DOHH2 (cell line): ENCODE data around the gene RNASE13.

Experiments used
- H3F3A ChIP-seq: fragments of 200-600 bp; sonication (generic), shearing (Covaris generic); 2 replicates; pipeline ENCODE4 v1.6.0; 2016; ENCODE audit warnings: antibody characterized with exemption, mild to moderate bottlenecking; ENCODE audit not compliant: control insufficient read depth, insufficient read depth
- H3K27ac ChIP-seq: fragments of 200-600 bp; sonication (generic); 2 replicates; pipeline ENCODE4 v1.5.1; 2014; ENCODE audit warnings: low read depth, mild to moderate bottlenecking, low read length, moderate library complexity
- H3K27me3 ChIP-seq: fragments of 200-600 bp; sonication (generic); 2 replicates; pipeline ENCODE4 v1.6.1; 2014; ENCODE audit warnings: mild to moderate bottlenecking, low read length, mixed read lengths; ENCODE audit not compliant: control insufficient read depth
- H3K36me3 ChIP-seq: fragments of 200-600 bp; sonication (generic); 2 replicates; pipeline ENCODE4 v1.6.1; 2014; ENCODE audit warnings: mild to moderate bottlenecking, low read length, moderate library complexity, mixed read lengths; ENCODE audit not compliant: control insufficient read depth
- H3K4me1 ChIP-seq: fragments of 200-600 bp; sonication (generic); 2 replicates; pipeline ENCODE4 v1.6.1; 2014; ENCODE audit warnings: mild to moderate bottlenecking, low read length, mixed read lengths; ENCODE audit not compliant: control insufficient read depth
- H3K4me2 ChIP-seq: fragments of 200-600 bp; sonication (generic); 2 replicates; pipeline ENCODE4 v1.6.0; 2014; ENCODE audit warnings: mild to moderate bottlenecking, low read length, moderate library complexity
- H3K4me3 ChIP-seq: fragments of 200-600 bp; sonication (generic); 2 replicates; pipeline ENCODE4 v1.5.1; 2014; ENCODE audit warnings: mild to moderate bottlenecking, low read length, mixed read lengths
- H3K79me2 ChIP-seq: fragments of 200-600 bp; sonication (generic); 2 replicates; pipeline ENCODE4 v1.6.1; 2014; ENCODE audit warnings: mild to moderate bottlenecking, low read length, mixed read lengths; ENCODE audit not compliant: control insufficient read depth
- H3K9me2 ChIP-seq: fragments of 200-600 bp; sonication (generic); replicated peaks from 2 replicates; pipeline ENCODE4 v1.6.1; 2014; ENCODE audit warnings: mild to moderate bottlenecking, low read length, mixed read lengths; ENCODE audit not compliant: control insufficient read depth
- H3K9me3 ChIP-seq: fragments of 200-600 bp; sonication (generic); 2 replicates; pipeline ENCODE4 v1.6.1; 2014; ENCODE audit warnings: antibody characterized with exemption, low read length, mixed read lengths; ENCODE audit not compliant: control insufficient read depth, insufficient read depth
- H4K20me1 ChIP-seq: fragments of 200-600 bp; sonication (generic); 2 replicates; pipeline ENCODE4 v1.6.0; 2014; ENCODE audit warnings: low read depth, mild to moderate bottlenecking, antibody characterized with exemption, low read length, moderate library complexity; ENCODE audit not compliant: control insufficient read depth, insufficient read depth
- EZH2phosphoT487 ChIP-seq: fragments of 200-600 bp; sonication (generic); IDR thresholded peaks from 2 replicates; pipeline ENCODE4 v1.6.1; 2017; ENCODE audit warnings: borderline replicate concordance, mild to moderate bottlenecking, antibody characterized with exemption, low read length, moderate library complexity, mixed read lengths
- TF ChIP-seq, protein P1 (sequence below): fragments of 200-600 bp; sonication (generic); IDR thresholded peaks from one replicate; pipeline ENCODE4 v1.5.1; 2014; ENCODE audit warnings: antibody characterized with exemption, mild to moderate bottlenecking, low read depth, low read length; ENCODE audit not compliant: poor library complexity, severe bottlenecking

Gene RNASE13

DNA sequence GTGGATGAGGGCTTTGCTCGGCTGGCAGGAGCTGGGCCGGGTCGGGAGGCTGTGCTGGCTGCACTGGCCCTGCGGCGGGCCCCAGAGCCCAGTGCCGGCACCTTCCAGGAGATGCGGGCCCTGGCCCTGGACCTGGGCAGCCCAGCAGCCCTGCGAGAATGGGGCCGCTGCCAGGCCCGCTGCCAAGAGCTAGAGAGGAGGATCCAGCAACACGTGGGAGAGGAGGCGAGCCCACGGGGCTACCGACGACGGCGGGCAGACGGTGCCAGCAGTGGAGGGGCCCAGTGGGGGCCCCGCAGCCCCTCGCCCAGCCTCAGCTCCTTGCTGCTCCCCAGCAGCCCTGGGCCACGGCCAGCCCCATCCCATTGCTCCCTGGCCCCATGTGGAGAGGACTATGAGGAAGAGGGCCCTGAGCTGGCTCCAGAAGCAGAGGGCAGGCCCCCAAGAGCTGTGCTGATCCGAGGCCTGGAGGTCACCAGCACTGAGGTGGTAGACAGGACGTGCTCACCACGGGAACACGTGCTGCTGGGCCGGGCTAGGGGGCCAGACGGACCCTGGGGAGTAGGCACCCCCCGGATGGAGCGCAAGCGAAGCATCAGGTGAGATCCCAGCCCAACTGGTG, 47.0 kb upstream of the RNASE13 start:
- no peaks in the 10 kb centered on the region for H3F3A ChIP-seq
- no peak overlapping the region for H3K27ac ChIP-seq
- no peaks in the 10 kb centered on the region for H4K20me1 ChIP-seq
- peaks cover 3% of the 10 kb centered on the region for H3K27me3 ChIP-seq
- H3K36me3 ChIP-seq = no peaks in the 10 kb centered on the region
- H3K4me1 ChIP-seq = no peaks in the 10 kb centered on the region
- H3K9me3 ChIP-seq = no peaks in the 10 kb centered on the region
- H3K79me2 ChIP-seq = no peaks in the 10 kb centered on the region
- TF ChIP-seq EZH2phosphoT487 = no peak
- TF ChIP-seq, protein P1, sequence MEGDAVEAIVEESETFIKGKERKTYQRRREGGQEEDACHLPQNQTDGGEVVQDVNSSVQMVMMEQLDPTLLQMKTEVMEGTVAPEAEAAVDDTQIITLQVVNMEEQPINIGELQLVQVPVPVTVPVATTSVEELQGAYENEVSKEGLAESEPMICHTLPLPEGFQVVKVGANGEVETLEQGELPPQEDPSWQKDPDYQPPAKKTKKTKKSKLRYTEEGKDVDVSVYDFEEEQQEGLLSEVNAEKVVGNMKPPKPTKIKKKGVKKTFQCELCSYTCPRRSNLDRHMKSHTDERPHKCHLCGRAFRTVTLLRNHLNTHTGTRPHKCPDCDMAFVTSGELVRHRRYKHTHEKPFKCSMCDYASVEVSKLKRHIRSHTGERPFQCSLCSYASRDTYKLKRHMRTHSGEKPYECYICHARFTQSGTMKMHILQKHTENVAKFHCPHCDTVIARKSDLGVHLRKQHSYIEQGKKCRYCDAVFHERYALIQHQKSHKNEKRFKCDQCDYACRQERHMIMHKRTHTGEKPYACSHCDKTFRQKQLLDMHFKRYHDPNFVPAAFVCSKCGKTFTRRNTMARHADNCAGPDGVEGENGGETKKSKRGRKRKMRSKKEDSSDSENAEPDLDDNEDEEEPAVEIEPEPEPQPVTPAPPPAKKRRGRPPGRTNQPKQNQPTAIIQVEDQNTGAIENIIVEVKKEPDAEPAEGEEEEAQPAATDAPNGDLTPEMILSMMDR = no peak
- no peaks in the 10 kb centered on the region for H3K9me2 ChIP-seq
- no peak overlapping the region for H3K4me3 ChIP-seq
- H3K4me2 ChIP-seq = no peak overlapping the region

DNA sequence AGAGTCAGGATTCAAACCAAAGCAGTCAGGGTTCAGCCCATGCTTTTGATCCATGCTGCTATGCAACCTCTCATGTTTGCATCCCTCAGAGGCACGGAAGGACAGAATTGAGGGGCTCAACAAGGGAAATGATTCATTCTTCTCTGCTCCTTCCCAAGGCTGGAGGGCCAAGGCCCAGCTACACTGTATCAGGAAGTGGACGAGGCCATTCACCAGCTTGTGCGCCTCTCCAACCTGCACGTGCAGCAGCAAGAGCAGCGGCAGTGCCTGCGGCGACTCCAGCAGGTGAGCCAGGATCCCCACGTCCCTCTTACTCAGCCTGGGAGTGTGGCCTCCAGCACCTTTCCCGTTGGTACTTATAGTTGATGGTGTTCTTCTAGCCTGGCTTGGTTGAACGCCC, 44.1 kb upstream of the RNASE13 start:
- TF ChIP-seq, protein P1 = no peak
- TF ChIP-seq EZH2phosphoT487 = no peak
- no peaks in the 10 kb centered on the region for H3K9me3 ChIP-seq

DNA sequence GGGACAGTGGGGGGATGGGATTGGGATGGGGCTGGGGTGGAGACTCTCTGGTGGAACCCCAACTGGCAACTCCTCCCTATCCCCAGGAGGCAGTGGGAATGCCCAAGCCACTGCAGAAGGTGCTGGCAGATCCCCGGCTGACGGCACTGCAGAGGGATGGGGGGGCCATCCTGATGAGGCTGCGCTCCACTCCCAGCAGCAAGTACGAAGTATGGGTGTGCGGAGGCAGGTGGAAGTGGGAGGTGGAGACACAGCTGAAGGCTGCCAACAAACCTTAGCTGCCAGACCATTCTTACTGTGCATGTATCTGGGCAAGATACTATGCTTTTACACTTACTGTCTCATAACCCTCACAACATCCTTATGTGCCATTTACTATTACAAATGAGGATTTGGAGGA, 43.7 kb upstream of the RNASE13 start:
- H3K9me3 ChIP-seq = no peaks in the 10 kb centered on the region
- no peaks in the 10 kb centered on the region for H3K36me3 ChIP-seq
- no peaks in the 10 kb centered on the region for H3K4me1 ChIP-seq

More for the DNA sequence above, 44.1 kb upstream of the RNASE13 start:
- Histone ChIP-seq H3K36me3 (no peaks in the 10 kb centered on the region), H4K20me1 (no peaks in the 10 kb centered on the region), H3K27ac (no peak overlapping the region), H3F3A (no peaks in the 10 kb centered on the region), H3K4me1 (no peaks in the 10 kb centered on the region), H3K4me2 (no peak overlapping the region), H3K27me3 (peaks cover 4% of the 10 kb centered on the region), H3K9me2 (no peaks in the 10 kb centered on the region), H3K79me2 (no peaks in the 10 kb centered on the region), H3K4me3 (no peak overlapping the region)

More for the DNA sequence above, 43.7 kb upstream of the RNASE13 start:
- no peaks in the 10 kb centered on the region for H3F3A ChIP-seq
- no peak overlapping the region for H3K4me3 ChIP-seq
- no peaks in the 10 kb centered on the region for H3K9me2 ChIP-seq
- H3K27ac ChIP-seq = no peak overlapping the region
- no peaks in the 10 kb centered on the region for H3K79me2 ChIP-seq
- H3K27me3 ChIP-seq = peaks cover 5% of the 10 kb centered on the region
- no peak for TF ChIP-seq EZH2phosphoT487
- TF ChIP-seq, protein P1 = no peak
- no peaks in the 10 kb centered on the region for H4K20me1 ChIP-seq
- H3K4me2 ChIP-seq = no peak overlapping the region
